ENCODE results near the gene CEP95.
A peak's percentile ranks its signal among the peaks of the same experiment; 100 is the strongest.

CEP95 gene

DNA sequence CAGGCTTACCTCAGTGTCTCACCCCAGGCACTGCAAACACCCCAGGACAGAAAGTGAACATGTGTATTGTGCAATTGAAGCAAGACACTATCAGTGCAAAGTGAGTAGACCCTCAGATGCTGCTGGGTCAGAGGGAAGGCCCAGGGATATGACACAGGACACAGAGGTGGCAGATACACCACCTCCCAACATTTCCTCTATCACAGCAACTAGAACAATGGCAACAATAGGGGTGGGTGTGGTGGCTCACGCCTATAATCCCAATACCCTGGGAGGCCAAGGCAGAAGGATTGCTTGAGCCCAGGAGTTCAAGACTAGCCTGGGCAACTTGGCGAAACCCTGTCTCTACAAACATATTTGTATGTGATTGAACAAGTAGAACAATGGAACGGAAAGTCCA is 35.3 kb upstream of the CEP95 start:
- TF ChIP-seq POLR2A (IDR thresholded peaks at IDR 0.05; ENCODE audit: low read depth, low read length), result no peak
- TF ChIP-seq TAF1 (IDR thresholded peaks at IDR 0.05; ENCODE audit: low read depth, low read length), result no peak
- TF ChIP-seq POLR2AphosphoS5 (IDR thresholded peaks at IDR 0.05; ENCODE audit: low read depth, low read length), result no peak
- TF ChIP-seq POU2F2 (IDR thresholded peaks at IDR 0.05; ENCODE audit: low read depth, low read length), result no peak
- no peak for TF ChIP-seq SPI1 (IDR thresholded peaks at IDR 0.05; ENCODE audit: low read depth, low read length)
- no peak for TF ChIP-seq PAX5 (IDR thresholded peaks at IDR 0.05; ENCODE audit: insufficient read depth, low read length, severe bottlenecking)
- FAIRE-seq (no peak), DNase-seq (ENCODE audit: insufficient read length, low spot score) (no peak)

DNA sequence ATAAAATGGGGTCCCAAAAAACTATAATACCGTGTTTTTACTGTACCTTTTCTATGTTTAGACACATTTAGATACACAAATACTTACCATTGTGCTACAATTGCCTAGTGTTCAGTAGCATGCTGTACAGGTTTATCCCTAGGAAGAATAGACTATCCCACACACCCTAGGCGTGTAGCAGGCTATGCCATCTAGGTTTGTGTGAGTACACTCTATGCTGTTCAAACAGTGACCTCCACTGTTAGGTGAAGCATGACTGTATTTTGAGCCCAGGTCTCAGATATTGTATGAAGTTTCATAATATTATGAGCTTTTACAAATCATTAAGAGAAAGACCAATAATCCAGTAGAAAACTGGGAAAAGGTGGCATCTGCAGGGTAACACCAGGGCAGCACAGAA is 34.2 kb upstream of the CEP95 start:
- TF ChIP-seq POLR2A (IDR thresholded peaks at IDR 0.05; ENCODE audit: low read depth, low read length) (no peak), SPI1 (IDR thresholded peaks at IDR 0.05; ENCODE audit: low read depth, low read length) (no peak), PAX5 (IDR thresholded peaks at IDR 0.05; ENCODE audit: insufficient read depth, low read length, severe bottlenecking) (no peak), TAF1 (IDR thresholded peaks at IDR 0.05; ENCODE audit: low read depth, low read length) (no peak), POU2F2 (IDR thresholded peaks at IDR 0.05; ENCODE audit: low read depth, low read length) (no peak), POLR2AphosphoS5 (IDR thresholded peaks at IDR 0.05; ENCODE audit: low read depth, low read length) (no peak)
- DNase-seq (ENCODE audit: insufficient read length, low spot score) (no peak), FAIRE-seq (peak; percentile 31)

DNA sequence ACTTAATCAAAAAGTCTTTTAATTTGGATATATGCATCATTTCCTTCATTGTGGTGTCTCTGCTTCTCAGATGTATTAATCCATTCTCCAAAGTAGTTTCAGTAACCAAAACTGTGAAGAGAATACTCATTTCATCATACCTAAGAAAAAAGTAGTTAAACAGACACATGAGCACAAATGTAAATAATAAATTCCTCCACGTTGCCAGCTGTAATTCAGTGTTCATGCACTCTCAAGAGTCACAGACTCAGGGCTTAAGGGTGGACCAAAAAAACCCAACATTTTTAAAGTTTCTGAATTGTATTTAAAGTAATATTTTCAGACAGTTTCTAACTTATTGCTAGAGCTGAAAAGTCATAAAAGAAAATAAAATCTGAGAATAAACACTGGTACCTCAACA is 28.9 kb upstream of the CEP95 start:
- TF ChIP-seq POU2F2 (IDR thresholded peaks at IDR 0.05; ENCODE audit: low read depth, low read length), result no peak
- no peak for TF ChIP-seq POLR2AphosphoS5 (IDR thresholded peaks at IDR 0.05; ENCODE audit: low read depth, low read length)
- no peak for TF ChIP-seq PAX5 (IDR thresholded peaks at IDR 0.05; ENCODE audit: insufficient read depth, low read length, severe bottlenecking)
- TF ChIP-seq POLR2A (IDR thresholded peaks at IDR 0.05; ENCODE audit: low read depth, low read length), result no peak
- no peak for TF ChIP-seq SPI1 (IDR thresholded peaks at IDR 0.05; ENCODE audit: low read depth, low read length)
- TF ChIP-seq TAF1 (IDR thresholded peaks at IDR 0.05; ENCODE audit: low read depth, low read length), result no peak
- DNase-seq (ENCODE audit: insufficient read length, low spot score) (no peak), FAIRE-seq (no peak)

DNA sequence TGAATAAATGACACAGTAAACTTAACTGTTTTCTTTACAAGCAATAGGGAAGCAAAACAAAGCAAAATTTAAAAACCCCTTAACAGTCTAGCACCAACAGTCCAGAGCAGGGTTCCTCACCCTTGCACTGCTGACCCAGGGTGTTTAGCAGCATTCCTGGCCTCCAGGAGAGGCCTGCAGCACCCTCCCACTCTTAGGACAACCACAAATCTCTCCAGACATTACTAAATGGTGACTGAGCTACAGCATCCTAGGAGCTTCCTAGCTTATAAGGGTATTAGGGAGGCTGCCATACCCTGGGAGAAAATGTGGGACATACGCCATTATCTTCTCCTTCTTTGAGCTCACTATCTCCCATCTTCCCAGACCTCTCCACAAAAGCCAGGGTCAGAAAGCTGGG is 25.8 kb upstream of the CEP95 start:
- TF ChIP-seq PAX5 (IDR thresholded peaks at IDR 0.05; ENCODE audit: insufficient read depth, low read length, severe bottlenecking) (no peak), TAF1 (IDR thresholded peaks at IDR 0.05; ENCODE audit: low read depth, low read length) (no peak), SPI1 (IDR thresholded peaks at IDR 0.05; ENCODE audit: low read depth, low read length) (no peak), POU2F2 (IDR thresholded peaks at IDR 0.05; ENCODE audit: low read depth, low read length) (no peak), POLR2A (IDR thresholded peaks at IDR 0.05; ENCODE audit: low read depth, low read length) (no peak), POLR2AphosphoS5 (IDR thresholded peaks at IDR 0.05; ENCODE audit: low read depth, low read length) (no peak)
- DNase-seq (ENCODE audit: insufficient read length, low spot score) (no peak), FAIRE-seq (no peak)

DNA sequence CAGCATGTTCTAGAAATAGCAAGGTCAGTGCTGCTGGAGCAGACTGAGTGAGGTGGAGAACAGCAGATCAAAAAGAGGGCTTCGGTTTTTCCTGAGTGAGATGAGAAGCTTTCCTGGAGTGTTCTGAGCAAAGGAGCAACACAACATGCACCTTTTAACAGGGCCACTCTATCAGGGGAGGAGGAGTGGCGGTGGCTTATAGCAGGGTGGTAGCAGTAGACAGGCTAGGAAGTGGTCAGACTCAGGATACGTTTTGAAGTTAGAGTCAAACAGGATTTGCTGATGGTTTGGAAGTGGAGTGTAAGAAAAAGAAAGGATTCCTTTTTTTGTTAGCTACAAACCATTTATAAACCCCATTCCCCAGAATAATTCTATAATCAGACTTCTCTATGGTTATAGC is 22.4 kb upstream of the CEP95 start:
- DNase-seq (ENCODE audit: insufficient read length, low spot score) (no peak), FAIRE-seq (no peak)
- TF ChIP-seq POLR2A (IDR thresholded peaks at IDR 0.05; ENCODE audit: low read depth, low read length), result no peak
- TF ChIP-seq PAX5 (IDR thresholded peaks at IDR 0.05; ENCODE audit: insufficient read depth, low read length, severe bottlenecking), result no peak
- no peak for TF ChIP-seq POLR2AphosphoS5 (IDR thresholded peaks at IDR 0.05; ENCODE audit: low read depth, low read length)
- no peak for TF ChIP-seq SPI1 (IDR thresholded peaks at IDR 0.05; ENCODE audit: low read depth, low read length)
- TF ChIP-seq TAF1 (IDR thresholded peaks at IDR 0.05; ENCODE audit: low read depth, low read length), result no peak
- TF ChIP-seq POU2F2 (IDR thresholded peaks at IDR 0.05; ENCODE audit: low read depth, low read length), result no peak

DNA sequence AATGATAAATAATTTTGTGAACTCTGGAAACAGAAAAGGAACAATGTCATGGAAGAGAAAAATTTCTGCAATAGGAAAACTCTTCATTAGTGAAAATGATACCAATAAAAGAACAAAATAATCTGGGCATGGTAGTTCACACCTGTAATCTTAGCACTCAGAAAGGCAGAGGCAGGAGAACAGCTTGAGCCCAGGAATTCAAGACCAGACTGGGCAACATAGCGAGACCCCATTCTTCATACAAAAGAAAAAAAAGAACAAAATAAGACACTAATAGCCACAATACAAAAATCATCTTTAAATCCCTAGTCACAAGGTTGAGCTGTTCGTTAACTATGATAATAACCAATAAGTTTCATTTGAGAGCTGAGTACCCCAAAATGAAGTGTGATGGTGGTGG is 18.5 kb upstream of the CEP95 start:
- no peak for FAIRE-seq
- no peak for DNase-seq (ENCODE audit: insufficient read length, low spot score)
- no peak for TF ChIP-seq POLR2AphosphoS5 (IDR thresholded peaks at IDR 0.05; ENCODE audit: low read depth, low read length)
- TF ChIP-seq SPI1 (IDR thresholded peaks at IDR 0.05; ENCODE audit: low read depth, low read length), result no peak
- TF ChIP-seq TAF1 (IDR thresholded peaks at IDR 0.05; ENCODE audit: low read depth, low read length), result no peak
- no peak for TF ChIP-seq POU2F2 (IDR thresholded peaks at IDR 0.05; ENCODE audit: low read depth, low read length)
- TF ChIP-seq PAX5 (IDR thresholded peaks at IDR 0.05; ENCODE audit: insufficient read depth, low read length, severe bottlenecking), result no peak
- no peak for TF ChIP-seq POLR2A (IDR thresholded peaks at IDR 0.05; ENCODE audit: low read depth, low read length)

DNA sequence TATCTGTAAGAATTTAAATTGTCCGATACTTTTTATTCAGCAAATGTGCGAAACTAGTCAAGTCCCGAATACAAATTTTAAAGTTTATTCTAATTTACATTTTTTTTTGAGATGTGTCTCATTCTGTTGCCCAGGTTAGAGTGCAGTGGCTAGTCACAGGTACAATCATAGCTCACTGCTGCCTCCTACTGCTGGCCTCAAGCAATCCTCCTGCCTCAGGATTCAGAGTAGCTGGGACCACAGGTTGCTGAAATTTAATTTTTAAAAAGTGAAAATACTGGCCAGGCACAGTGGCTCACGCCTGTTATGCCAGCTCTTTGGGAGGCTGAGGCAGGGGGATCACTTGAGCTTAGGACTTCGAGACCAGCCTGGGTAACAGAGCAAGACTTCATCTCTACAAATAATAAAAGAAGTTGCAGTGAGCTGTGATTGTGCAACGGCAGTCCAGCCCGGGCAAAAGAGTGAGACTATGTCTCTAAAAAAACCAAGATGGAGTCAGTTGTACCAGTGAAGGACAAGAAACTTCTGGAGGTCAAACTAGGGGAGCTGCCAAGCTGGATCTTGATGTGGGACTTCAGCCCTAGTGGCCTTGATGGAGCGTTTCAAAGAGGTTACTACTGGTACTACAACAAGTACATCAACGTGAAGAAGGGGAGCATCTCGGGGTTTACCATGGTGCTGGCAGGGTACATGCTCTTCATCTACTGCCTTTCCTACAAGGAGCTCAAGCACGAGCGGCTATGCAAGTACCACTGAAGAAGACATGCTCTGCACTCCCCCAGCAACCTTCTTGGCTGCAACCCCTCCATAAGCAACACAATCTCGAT is 15.5 kb upstream of the CEP95 start:
- FAIRE-seq, result peak; percentile 5
- DNase-seq (ENCODE audit: insufficient read length, low spot score), result no peak
- no peak for TF ChIP-seq POLR2A (IDR thresholded peaks at IDR 0.05; ENCODE audit: low read depth, low read length)

DNA sequence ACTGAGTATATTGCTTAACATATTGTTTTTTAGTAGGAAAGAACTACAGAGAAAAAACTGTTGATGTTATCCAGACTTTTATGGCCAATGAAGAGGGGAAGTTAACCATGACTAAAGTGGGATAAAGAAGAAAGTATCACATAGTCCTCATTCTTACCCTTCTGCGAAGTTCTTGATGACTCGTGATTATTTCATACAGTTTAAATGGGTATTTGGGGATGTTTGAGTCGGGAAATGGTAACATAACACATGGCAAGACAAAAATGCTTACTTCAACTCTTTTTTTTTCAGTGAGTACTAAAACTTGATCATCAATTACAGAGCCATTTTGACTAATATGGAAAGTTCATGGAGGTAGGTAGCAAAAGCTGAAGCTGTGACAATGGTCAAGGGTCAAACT is 14.8 kb upstream of the CEP95 start:
- DNase-seq (ENCODE audit: insufficient read length, low spot score), result no peak
- TF ChIP-seq PAX5 (IDR thresholded peaks at IDR 0.05; ENCODE audit: insufficient read depth, low read length, severe bottlenecking) (no peak), TAF1 (IDR thresholded peaks at IDR 0.05; ENCODE audit: low read depth, low read length) (no peak), POLR2A (IDR thresholded peaks at IDR 0.05; ENCODE audit: low read depth, low read length) (no peak), SPI1 (IDR thresholded peaks at IDR 0.05; ENCODE audit: low read depth, low read length) (no peak), POU2F2 (IDR thresholded peaks at IDR 0.05; ENCODE audit: low read depth, low read length) (no peak), POLR2AphosphoS5 (IDR thresholded peaks at IDR 0.05; ENCODE audit: low read depth, low read length) (no peak)
- FAIRE-seq, result no peak

DNA sequence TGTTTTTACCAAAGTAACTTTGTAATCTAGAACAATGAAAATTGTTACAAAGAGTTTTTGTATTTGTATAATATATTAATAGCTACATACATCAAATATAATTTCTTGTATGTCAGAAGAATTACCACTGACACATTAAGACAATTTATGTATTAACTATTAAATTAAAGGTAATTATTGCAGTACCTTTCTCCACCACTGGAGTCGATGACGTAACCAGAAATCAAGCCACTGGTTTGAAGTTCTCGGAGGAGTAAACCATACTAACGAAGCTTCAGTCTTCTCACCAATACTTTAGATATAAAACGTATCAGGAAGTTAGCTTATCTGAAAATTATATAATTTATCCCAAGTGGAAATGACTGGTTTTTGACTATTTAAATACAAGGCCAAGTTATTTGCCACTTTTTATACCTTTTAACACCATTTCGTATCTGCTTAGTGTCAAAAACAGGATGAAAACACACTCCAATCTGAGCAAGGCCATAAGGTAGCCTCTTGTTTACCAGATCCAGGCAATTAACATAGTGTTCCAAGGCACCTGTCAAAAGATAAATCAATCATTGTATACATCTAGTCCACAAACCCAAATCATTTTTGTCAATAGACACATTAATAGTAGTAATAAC is 14.2 kb upstream of the CEP95 start:
- TF ChIP-seq SPI1 (IDR thresholded peaks at IDR 0.05; ENCODE audit: low read depth, low read length) (no peak), POU2F2 (IDR thresholded peaks at IDR 0.05; ENCODE audit: low read depth, low read length) (no peak), POLR2A (IDR thresholded peaks at IDR 0.05; ENCODE audit: low read depth, low read length) (no peak), POLR2AphosphoS5 (IDR thresholded peaks at IDR 0.05; ENCODE audit: low read depth, low read length) (no peak), TAF1 (IDR thresholded peaks at IDR 0.05; ENCODE audit: low read depth, low read length) (no peak), PAX5 (IDR thresholded peaks at IDR 0.05; ENCODE audit: insufficient read depth, low read length, severe bottlenecking) (no peak)
- no peak for FAIRE-seq
- DNase-seq (ENCODE audit: insufficient read length, low spot score), result no peak
